Gastroesophageal sphincter (tissue), 3 donors: Measurements from ENCODE around the gene LCA5L.

ENCODE experiments used
- CTCF ChIP-seq, 4 experiments: fragments of 200-600 bp in 2 of 4; fragments of 450-650 bp in 2 of 4; sonication (generic) in 1 of 4; IDR thresholded peaks; one replicate each; pipeline ENCODE4 v1.5.1; 2017 to 2019; ENCODE audit warnings: antibody characterized with exemption in 4 of 4, mild to moderate bottlenecking in 2 of 4, moderate library complexity in 2 of 4
- EP300 ChIP-seq: sonication (generic); formaldehyde crosslinking; IDR thresholded peaks from one replicate; pipeline ENCODE4 v1.6.1; 2017; ENCODE audit warnings: antibody characterized with exemption, mild to moderate bottlenecking
- POLR2A ChIP-seq, 2 donors: fragments of 450-650 bp; IDR thresholded peaks; one replicate each; pipeline ENCODE4 v1.6.1; 2017; ENCODE audit warnings: antibody characterized with exemption in 2 of 2, mild to moderate bottlenecking in 2 of 2, moderate library complexity in 1 of 2

GRCh38 chr21:39387461-39388037, 58.0 kb downstream of the LCA5L start:
- TF ChIP-seq CTCF (IDR thresholded peaks at IDR 0.05) (peak in 1 of 4 experiments; percentile 15), POLR2A (IDR thresholded peaks at IDR 0.05) (no peak), EP300 (no peak)
